K562 (cell line): Measurements from ENCODE around the gene CHERP. TPM values are rescaled to one million over a fixed set of nuclear protein-coding genes. Genes with fewer than 3 reads are reported as not detected.

Experiments
- ETV5 ChIP-seq: sonication (generic); formaldehyde crosslinking; IDR thresholded peaks from 2 replicates; pipeline ENCODE4 v1.4.0; 2020; ENCODE audit warnings: low read depth, mild to moderate bottlenecking, missing genetic modification reagents
- HNRNPH1 ChIP-seq: fragments of 200-400 bp; formaldehyde crosslinking; optimal IDR thresholded peaks from 2 replicates; pipeline ENCODE3; 2017; ENCODE audit warnings: low read depth, mild to moderate bottlenecking, low read length, moderate library complexity
- NCOA4 ChIP-seq: fragments of 450-650 bp; IDR thresholded peaks from 2 replicates; pipeline ENCODE4 v1.6.1; 2018; ENCODE audit warnings: mild to moderate bottlenecking; ENCODE audit not compliant: partially characterized antibody
- PML ChIP-seq: IDR thresholded peaks from 2 replicates; pipeline ENCODE4 v1.6.1; 2012; ENCODE audit warnings: low read length, inconsistent platforms
- POLR2A ChIP-seq: fragments of 450-650 bp; conservative IDR thresholded peaks from 2 replicates; pipeline ENCODE4 v1.6.1; 2016
- PTBP1 ChIP-seq: fragments of 200-400 bp; formaldehyde crosslinking; IDR thresholded peaks from 2 replicates; pipeline ENCODE4 v1.6.1; 2017; ENCODE audit warnings: low read depth, low read length
- PYGO2 ChIP-seq: fragments of 450-650 bp; IDR thresholded peaks from 2 replicates; pipeline ENCODE4 v1.6.1; 2016; ENCODE audit warnings: mild to moderate bottlenecking, missing genetic modification characterization, moderate library complexity, missing compliant biosample characterization
- RAD21 ChIP-seq, 2 experiments: fragments of 250-450 bp in 1 of 2; fragments of 450-650 bp in 1 of 2; sonication (Bioruptor Pico) in 1 of 2; formaldehyde crosslinking in 1 of 2; IDR thresholded peaks in 1 of 2; conservative IDR thresholded peaks in 1 of 2; 2 replicates each; pipeline versions ENCODE4 v1.4.0 to v1.8.0; 2020 to 2022; ENCODE audit warnings: mild to moderate bottlenecking in 2 of 2, moderate library complexity in 1 of 2
- RB1 ChIP-seq: fragments of 450-650 bp; IDR thresholded peaks from 2 replicates; pipeline ENCODE4 v1.6.1; 2017; ENCODE audit warnings: low read depth, mild to moderate bottlenecking
- ZBTB8A ChIP-seq: fragments of 450-650 bp; IDR thresholded peaks from 2 replicates; pipeline ENCODE4 v1.6.1; 2018; ENCODE audit warnings: mild to moderate bottlenecking, moderate library complexity; ENCODE audit not compliant: partially characterized antibody
- ZC3H11A ChIP-seq: IDR thresholded peaks from 2 replicates; pipeline ENCODE4 v1.6.1; 2012; ENCODE audit warnings: low read depth, low read length, improper control_type of control experiment
- ZEB2 ChIP-seq: fragments of 450-650 bp; IDR thresholded peaks from 2 replicates; pipeline ENCODE4 v1.6.1; 2016
- ZNF347 ChIP-seq: fragments of 450-650 bp; formaldehyde crosslinking; IDR thresholded peaks from 2 replicates; pipeline ENCODE4 v1.4.0; 2020; ENCODE audit warnings: low read depth, mild to moderate bottlenecking, moderate library complexity
- ZNF408 ChIP-seq: fragments of 250-450 bp; sonication (Bioruptor Pico); IDR thresholded peaks from 2 replicates; pipeline ENCODE4 v1.4.0; 2020; ENCODE audit warnings: low read depth, mild to moderate bottlenecking, moderate library complexity
- ZNF583 ChIP-seq: fragments of 250-450 bp; sonication (Bioruptor Pico); IDR thresholded peaks from 2 replicates; pipeline ENCODE4 v1.4.0; 2020
- ZNF766 ChIP-seq: fragments of 200-800 bp; sonication (Bioruptor generic); conservative IDR thresholded peaks from 2 replicates; pipeline ENCODE4 v1.6.1; 2016; ENCODE audit warnings: missing genetic modification characterization, missing compliant biosample characterization
- ZNF778 ChIP-seq: fragments of 450-650 bp; formaldehyde crosslinking; IDR thresholded peaks from 2 replicates; pipeline ENCODE4 v1.4.0; 2020; ENCODE audit warnings: mild to moderate bottlenecking, moderate library complexity
- polyA plus RNA-seq, 8 experiments: library from polyadenylated mRNA; depleted of rRNA in 4 of 8; stranded (reverse) in 5 of 8; unstranded in 3 of 8; fragments of >200 nt; fragmentation: Nextera tagmentation in 2 of 8; fragmentation: Illumina TruSeq in 1 of 8; extraction: Ambion mirVana in 2 of 8; extraction: Trizol in 1 of 8; gene quantifications; 2 replicates each; pipeline versions ENCODE4 v1.2.1 to v1.2.3, GENCODE V29; 2011 to 2014; ENCODE audit warnings: inconsistent platforms in 1 of 8, missing spikeins in 1 of 8
- total RNA-seq, 7 experiments: library from RNA; depleted of rRNA in 6 of 7; stranded (reverse); fragments of >200 nt in 6 of 7; fragmentation: Illumina TruSeq in 2 of 7; extraction: Trizol in 2 of 7; gene quantifications; 2 replicates each; pipeline versions ENCODE4 v1.2.1 to v1.2.3, GENCODE V29; 2011 to 2021; ENCODE audit warnings: low replicate concordance in 1 of 7
- TF ChIP-seq, protein P1 (sequence below): sonication (generic); formaldehyde crosslinking; IDR thresholded peaks from 2 replicates; pipeline ENCODE4 v1.8.0; 2022; ENCODE audit warnings: mild to moderate bottlenecking, missing genetic modification reagents
- TF ChIP-seq, protein P2 (sequence below): fragments of 450-650 bp; conservative IDR thresholded peaks from 2 replicates; pipeline ENCODE4 v1.6.1; 2016; ENCODE audit warnings: missing genetic modification characterization, low read depth, mild to moderate bottlenecking, control low read depth, missing compliant biosample characterization
- TF ChIP-seq, protein P3 (sequence below): IDR thresholded peaks from 3 replicates; pipeline ENCODE4 v1.6.1; 2011; ENCODE audit warnings: borderline replicate concordance, mild to moderate bottlenecking; ENCODE audit not compliant: insufficient read length, insufficient read depth

Gene CHERP
- total and polyA plus RNA-seq, 9 of the 15 experiments (the other 6 are each of a cell fraction or from before 2014, with no cell fraction given): 0.60 to 85.1 (median 7.8) TPM

DNA sequence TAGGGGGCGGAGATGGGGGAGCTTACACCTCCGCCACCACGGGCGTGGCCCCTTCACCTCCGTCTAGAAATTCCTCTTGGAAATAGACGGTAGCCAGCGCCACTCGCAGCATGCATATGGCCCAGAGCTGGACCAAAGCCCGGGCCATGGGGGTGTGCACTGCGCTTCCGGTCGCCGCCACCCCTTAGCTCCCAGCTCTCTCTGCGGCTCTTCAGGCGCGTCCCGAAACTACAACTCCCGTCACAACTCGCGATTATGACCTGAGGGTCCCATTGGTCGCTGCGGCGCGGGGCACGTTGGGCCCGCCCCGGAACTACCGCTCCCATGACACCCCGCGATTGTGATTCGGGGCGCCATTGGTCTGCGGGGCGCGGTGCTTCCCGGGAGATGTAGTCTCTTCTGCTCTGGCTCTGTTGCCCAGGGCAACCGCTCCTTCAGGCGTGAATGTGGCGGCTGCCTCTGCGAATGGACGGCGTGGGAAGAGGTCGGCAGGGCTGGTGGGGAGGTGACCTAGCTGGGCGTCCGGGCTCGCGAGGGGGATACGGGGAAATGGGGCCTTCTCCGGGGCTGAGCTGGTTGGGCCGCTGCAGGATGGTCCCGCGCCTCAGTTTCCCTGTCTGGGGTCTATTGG, 46.1 kb downstream of the CHERP start, which contains the start of the genes C19orf44 and CALR3 (continued):
- TF ChIP-seq HNRNPH1: no peak
- TF ChIP-seq ZBTB8A: no peak
- peak; percentile 90 for TF ChIP-seq POLR2A
- TF ChIP-seq ZNF408 (CRISPR knock-in tag): no peak
- TF ChIP-seq PTBP1: no peak
- peak; percentile 97 for TF ChIP-seq ZNF766 (CRISPR knock-in tag)
- TF ChIP-seq PYGO2 (tag): no peak
- TF ChIP-seq, protein P1, sequence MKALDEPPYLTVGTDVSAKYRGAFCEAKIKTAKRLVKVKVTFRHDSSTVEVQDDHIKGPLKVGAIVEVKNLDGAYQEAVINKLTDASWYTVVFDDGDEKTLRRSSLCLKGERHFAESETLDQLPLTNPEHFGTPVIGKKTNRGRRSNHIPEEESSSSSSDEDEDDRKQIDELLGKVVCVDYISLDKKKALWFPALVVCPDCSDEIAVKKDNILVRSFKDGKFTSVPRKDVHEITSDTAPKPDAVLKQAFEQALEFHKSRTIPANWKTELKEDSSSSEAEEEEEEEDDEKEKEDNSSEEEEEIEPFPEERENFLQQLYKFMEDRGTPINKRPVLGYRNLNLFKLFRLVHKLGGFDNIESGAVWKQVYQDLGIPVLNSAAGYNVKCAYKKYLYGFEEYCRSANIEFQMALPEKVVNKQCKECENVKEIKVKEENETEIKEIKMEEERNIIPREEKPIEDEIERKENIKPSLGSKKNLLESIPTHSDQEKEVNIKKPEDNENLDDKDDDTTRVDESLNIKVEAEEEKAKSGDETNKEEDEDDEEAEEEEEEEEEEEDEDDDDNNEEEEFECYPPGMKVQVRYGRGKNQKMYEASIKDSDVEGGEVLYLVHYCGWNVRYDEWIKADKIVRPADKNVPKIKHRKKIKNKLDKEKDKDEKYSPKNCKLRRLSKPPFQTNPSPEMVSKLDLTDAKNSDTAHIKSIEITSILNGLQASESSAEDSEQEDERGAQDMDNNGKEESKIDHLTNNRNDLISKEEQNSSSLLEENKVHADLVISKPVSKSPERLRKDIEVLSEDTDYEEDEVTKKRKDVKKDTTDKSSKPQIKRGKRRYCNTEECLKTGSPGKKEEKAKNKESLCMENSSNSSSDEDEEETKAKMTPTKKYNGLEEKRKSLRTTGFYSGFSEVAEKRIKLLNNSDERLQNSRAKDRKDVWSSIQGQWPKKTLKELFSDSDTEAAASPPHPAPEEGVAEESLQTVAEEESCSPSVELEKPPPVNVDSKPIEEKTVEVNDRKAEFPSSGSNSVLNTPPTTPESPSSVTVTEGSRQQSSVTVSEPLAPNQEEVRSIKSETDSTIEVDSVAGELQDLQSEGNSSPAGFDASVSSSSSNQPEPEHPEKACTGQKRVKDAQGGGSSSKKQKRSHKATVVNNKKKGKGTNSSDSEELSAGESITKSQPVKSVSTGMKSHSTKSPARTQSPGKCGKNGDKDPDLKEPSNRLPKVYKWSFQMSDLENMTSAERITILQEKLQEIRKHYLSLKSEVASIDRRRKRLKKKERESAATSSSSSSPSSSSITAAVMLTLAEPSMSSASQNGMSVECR (CRISPR knock-in tag): peak; percentile 62
- TF ChIP-seq, protein P2, sequence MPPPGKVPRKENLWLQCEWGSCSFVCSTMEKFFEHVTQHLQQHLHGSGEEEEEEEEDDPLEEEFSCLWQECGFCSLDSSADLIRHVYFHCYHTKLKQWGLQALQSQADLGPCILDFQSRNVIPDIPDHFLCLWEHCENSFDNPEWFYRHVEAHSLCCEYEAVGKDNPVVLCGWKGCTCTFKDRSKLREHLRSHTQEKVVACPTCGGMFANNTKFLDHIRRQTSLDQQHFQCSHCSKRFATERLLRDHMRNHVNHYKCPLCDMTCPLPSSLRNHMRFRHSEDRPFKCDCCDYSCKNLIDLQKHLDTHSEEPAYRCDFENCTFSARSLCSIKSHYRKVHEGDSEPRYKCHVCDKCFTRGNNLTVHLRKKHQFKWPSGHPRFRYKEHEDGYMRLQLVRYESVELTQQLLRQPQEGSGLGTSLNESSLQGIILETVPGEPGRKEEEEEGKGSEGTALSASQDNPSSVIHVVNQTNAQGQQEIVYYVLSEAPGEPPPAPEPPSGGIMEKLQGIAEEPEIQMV (tag): no peak
- peak; percentile 100 for TF ChIP-seq ETV5
- TF ChIP-seq ZNF347 (CRISPR knock-in tag): no peak
- TF ChIP-seq ZNF778 (CRISPR knock-in tag): no peak
- no peak for TF ChIP-seq ZC3H11A
- peak; percentile 45; the same call in 1 of the 2 replicates for TF ChIP-seq PML
- TF ChIP-seq NCOA4: no peak
- TF ChIP-seq RAD21 (CRISPR knock-in tag; conservative IDR thresholded peaks at IDR 0.05 in 1 of 2, IDR thresholded peaks at IDR 0.05 in 1 of 2): peak in 1 of 2 experiments; percentile 30; a peak in 2 of 4 replicates
- TF ChIP-seq ZEB2: no peak
- peak; percentile 55 for TF ChIP-seq RB1
- TF ChIP-seq, protein P3, sequence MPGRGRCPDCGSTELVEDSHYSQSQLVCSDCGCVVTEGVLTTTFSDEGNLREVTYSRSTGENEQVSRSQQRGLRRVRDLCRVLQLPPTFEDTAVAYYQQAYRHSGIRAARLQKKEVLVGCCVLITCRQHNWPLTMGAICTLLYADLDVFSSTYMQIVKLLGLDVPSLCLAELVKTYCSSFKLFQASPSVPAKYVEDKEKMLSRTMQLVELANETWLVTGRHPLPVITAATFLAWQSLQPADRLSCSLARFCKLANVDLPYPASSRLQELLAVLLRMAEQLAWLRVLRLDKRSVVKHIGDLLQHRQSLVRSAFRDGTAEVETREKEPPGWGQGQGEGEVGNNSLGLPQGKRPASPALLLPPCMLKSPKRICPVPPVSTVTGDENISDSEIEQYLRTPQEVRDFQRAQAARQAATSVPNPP: no peak
- no peak for TF ChIP-seq ZNF583 (CRISPR knock-in tag)
